Activated CD8-positive, alpha-beta memory T cell treated with anti-CD3 and anti-CD28 coated beads for 36 hours (primary cell): Measurements from ENCODE around the gene SMG1. TPM values are rescaled to one million over a fixed set of nuclear protein-coding genes. Genes with fewer than 3 reads are reported as not detected.

ENCODE experiments used
- CTCF ChIA-PET: fragments of 350-600 bp; sonication (Branson Sonifier 250); formaldehyde crosslinking; loops from one replicate; lab custom pipeline; 2021; ENCODE audit warnings: antibody characterized with exemption; lab: Charles Lee
- POLR2A ChIA-PET: fragments of 350-600 bp; sonication (Branson Sonifier 250); formaldehyde crosslinking; loops from one replicate; lab custom pipeline; 2021; ENCODE audit warnings: antibody characterized with exemption; lab: Charles Lee
- total RNA-seq, 2 experiments: library from RNA; stranded (reverse); gene quantifications; one replicate each; pipeline ENCODE4 v1.2.3, GENCODE V29; 2021

Gene SMG1
- total RNA-seq, 2 experiments from 2014 or later, result 92.9 to 99.2 TPM

GRCh38 chr16:18809165-18809564 is 117.0 kb downstream of the SMG1 start:
- POLR2A ChIA-PET, result no interaction called here
- CTCF ChIA-PET, result no interaction called here

GRCh38 chr16:18805257-18805773 is 120.9 kb downstream of the SMG1 start:
- ChIA-PET CTCF (interaction anchor here (4.1 kb wide), 1 partner anchor 16 kb away, joined by 46 read pairs; the partner anchor contains the start of gene RPS15A), POLR2A (no interaction called here)

- CTCF ChIA-PET, result interaction anchor here (1.2 to 4.1 kb wide), 2 partner anchors 16 to 31 kb away, joined by 5 to 46 read pairs; partner anchors contain the start of gene RPS15A
- POLR2A ChIA-PET, result interaction anchor here (6.3 kb wide), 1 partner anchor 15 kb away, joined by 119 read pairs; the partner anchor contains the start of gene RPS15A
These were observed 121.7 kb downstream of the SMG1 start for GRCh38 chr16:18804540-18804939.

GRCh38 chr16:18803569-18804462 is 122.4 kb downstream of the SMG1 start:
- ChIA-PET CTCF (interaction anchor here (1.2 to 4.1 kb wide), 3 partner anchors 15 to 32 kb away, joined by 5 to 46 read pairs (median 16); partner anchors contain the start of gene RPS15A), POLR2A (interaction anchor here (0.7 to 6.3 kb wide), 3 partner anchors 15 to 50 kb away, joined by 3 to 119 read pairs (median 6); partner anchors contain the start of gene RPS15A)

GRCh38 chr16:18802767-18803343 is 123.4 kb downstream of the SMG1 start:
- POLR2A ChIA-PET, result interaction anchor here (6.3 kb wide), 1 partner anchor 14 kb away, joined by 119 read pairs; the partner anchor contains the start of gene RPS15A
- CTCF ChIA-PET, result interaction anchor here (0.7 to 4.1 kb wide), 3 partner anchors 14 to 29 kb away, joined by 6 to 46 read pairs (median 16); partner anchors contain the start of gene RPS15A

- CTCF ChIA-PET, result interaction anchor here (0.7 to 4.1 kb wide), 9 partner anchors 9 to 48 kb away, joined by 3 to 46 read pairs (median 3); partner anchors contain the start of gene RPS15A
These were observed 124.8 kb downstream of the SMG1 start, which contains the start of gene ARL6IP1 for GRCh38 chr16:18801145-18801972. TSS of gene ARL6IP1 (minus strand) at chr16:18801549. CDS start at chr16:18801466, 83 bp downstream.

GRCh38 chr16:18800775-18801144 is 125.4 kb downstream of the SMG1 start:
- CTCF ChIA-PET, result interaction anchor here (0.7 to 3.3 kb wide), 5 partner anchors 8 to 42 kb away, joined by 3 to 16 read pairs (median 3); partner anchors contain the start of gene RPS15A

More at GRCh38 chr16:18801145-18801972, 124.8 kb downstream of the SMG1 start, which contains the start of gene ARL6IP1:
- POLR2A ChIA-PET, result interaction anchor here (0.6 to 6.3 kb wide), 4 partner anchors 12 to 167 kb away, joined by 4 to 119 read pairs (median 9); partner anchors contain the start of genes RPS15A and SMG1

GRCh38 chr16:18800293-18800692 is 125.9 kb downstream of the SMG1 start:
- ChIA-PET CTCF (interaction anchor here (2.7 kb wide), 1 partner anchor 10 kb away, joined by 13 read pairs; the partner anchor contains the start of gene RPS15A), POLR2A (interaction anchor here (0.9 to 6.3 kb wide), 3 partner anchors 11 to 176 kb away, joined by 4 to 119 read pairs (median 9); partner anchors contain the start of gene RPS15A)

More at GRCh38 chr16:18800775-18801144, 125.4 kb downstream of the SMG1 start:
- POLR2A ChIA-PET, result interaction anchor here (0.6 to 6.3 kb wide), 4 partner anchors 12 to 176 kb away, joined by 4 to 119 read pairs (median 6); partner anchors contain the start of gene RPS15A

GRCh38 chr16:18799500-18799899 is 126.7 kb downstream of the SMG1 start:
- ChIA-PET CTCF (interaction anchor here (2.7 kb wide), 1 partner anchor 10 kb away, joined by 13 read pairs; the partner anchor contains the start of gene RPS15A), POLR2A (interaction anchor here (6.3 kb wide), 1 partner anchor 10 kb away, joined by 119 read pairs; the partner anchor contains the start of gene RPS15A)

GRCh38 chr16:18797746-18798145 is 128.5 kb downstream of the SMG1 start:
- ChIA-PET POLR2A (no interaction called here), CTCF (no interaction called here)

- CTCF ChIA-PET, result no interaction called here
- POLR2A ChIA-PET, result no interaction called here
These were observed 129.8 kb downstream of the SMG1 start for GRCh38 chr16:18796377-18796776.

GRCh38 chr16:18792836-18793433 is 133.3 kb downstream of the SMG1 start:
- ChIA-PET POLR2A (interaction anchor here (0.7 to 7.7 kb wide), 2 partner anchors 8 to 274 kb away, joined by 3 to 119 read pairs; partner anchors contain the start of gene ARL6IP1), CTCF (interaction anchor here (0.8 kb wide), 1 partner anchor 8 kb away, joined by 3 read pairs; the partner anchor contains the start of gene ARL6IP1)

GRCh38 chr16:18789850-18790706 is 136.1 kb downstream of the SMG1 start, which contains the start of gene RPS15A:
TSS of gene RPS15A (minus strand) at chr16:18790334. CDS start at chr16:18789113, 1,221 bp downstream.
- POLR2A ChIA-PET, result interaction anchor here (0.7 to 7.7 kb wide), 5 partner anchors 11 to 765 kb away, joined by 3 to 119 read pairs (median 3); partner anchors contain the start of genes ARL6IP1, COQ7, SMG1 and VPS35L
- CTCF ChIA-PET, result interaction anchor here (0.6 to 5.2 kb wide), 3 partner anchors 9 to 1062 kb away, joined by 3 to 46 read pairs (median 13); partner anchors contain the start of gene ARL6IP1

- ChIA-PET POLR2A (interaction anchor here (1.2 to 7.7 kb wide), 4 partner anchors 12 to 766 kb away, joined by 3 to 119 read pairs (median 4); partner anchors contain the start of genes ARL6IP1, COQ7, SMG1 and VPS35L), CTCF (interaction anchor here (0.6 to 5.2 kb wide), 3 partner anchors 10 to 1063 kb away, joined by 3 to 46 read pairs (median 13); partner anchors contain the start of gene ARL6IP1)
These were observed 136.7 kb downstream of the SMG1 start for GRCh38 chr16:18789515-18789849.

GRCh38 chr16:18788828-18789514 is 137.2 kb downstream of the SMG1 start:
- ChIA-PET CTCF (interaction anchor here (3.0 to 5.2 kb wide), 2 partner anchors 11 to 14 kb away, joined by 13 to 46 read pairs; partner anchors contain the start of gene ARL6IP1), POLR2A (interaction anchor here (1.3 to 7.7 kb wide), 4 partner anchors 12 to 766 kb away, joined by 3 to 119 read pairs (median 4); partner anchors contain the start of genes ARL6IP1, SMG1 and VPS35L)
